Bronchial epithelial cell (primary cell): ENCODE results near the gene ALAS1. TPM values are rescaled to one million over a fixed set of nuclear protein-coding genes. Genes with fewer than 3 reads are reported as not detected.
A peak's percentile ranks its signal among the peaks of the same experiment; 100 is the strongest.
"Not testable (repeated sequence)": the region's sequence is repeated elsewhere in the genome, so short reads cannot be mapped to it uniquely, and the experiment has no call there.

ENCODE experiments used
- DNase-seq: peaks from one replicate; pipeline ENCODE4 v3.0.0-alpha.2; 2010; ENCODE audit warnings: low read depth
- FAIRE-seq: peaks from 2 replicates; lab custom pipeline; 2011; peaks lifted over from hg19 to GRCh38; lab: Jason Lieb, UNC
- H3K27me3 ChIP-seq: 2 replicates; pipeline ENCODE4 v1.5.1; 2011; ENCODE audit warnings: low read length; ENCODE audit not compliant: control insufficient read depth, insufficient read depth
- H3K36me3 ChIP-seq: 2 replicates; pipeline ENCODE4 v1.5.1; 2011; ENCODE audit warnings: low read length; ENCODE audit not compliant: control insufficient read depth, insufficient read depth
- H3K4me3 ChIP-seq: 2 replicates; pipeline ENCODE4 v1.5.1; 2011; ENCODE audit warnings: mild to moderate bottlenecking, low read depth, low read length, control low read depth
- CTCF ChIP-seq: IDR thresholded peaks from 2 replicates; pipeline ENCODE4 v1.5.1; 2011; ENCODE audit warnings: mild to moderate bottlenecking, moderate library complexity, low read length, control low read depth, inconsistent platforms; ENCODE audit not compliant: insufficient read depth, severe bottlenecking
- total RNA-seq: library from RNA; depleted of rRNA; stranded (reverse); fragments of >200 nt; gene quantifications from 2 replicates; pipeline ENCODE4 v1.2.1, GENCODE V29; 2014

The ALAS1 gene
- total RNA-seq = 32.1 and 66.7 TPM in 2 replicates

- H3K36me3 ChIP-seq = peaks cover 6% of the 10 kb centered on the region
- H3K4me3 ChIP-seq = peak within 1 kb of the TSS; percentile 85
- FAIRE-seq = no peak
- H3K27me3 ChIP-seq = peaks cover 2% of the 10 kb centered on the region
- no peak for TF ChIP-seq CTCF
- DNase-seq = peak; percentile 70
Observed at GRCh38 chr3:52197842-52198625, at the start of gene ALAS1. TSS of gene ALAS1 (plus strand) at chr3:52198160. CDS start at chr3:52199242, 1,082 bp downstream.

- DNase-seq (no peak), FAIRE-seq (no peak)
- Histone ChIP-seq H3K36me3 (peaks cover 4% of the 10 kb centered on the region), H3K27me3 (no peaks in the 10 kb centered on the region), H3K4me3 (no peak overlapping the region)
- TF ChIP-seq CTCF = no peak
Observed at GRCh38 chr3:52149021-52149420, 48.9 kb upstream of the ALAS1 start.

- Histone ChIP-seq H3K27me3 (no peaks in the 10 kb centered on the region), H3K4me3 (no peak overlapping the region), H3K36me3 (peaks cover 4% of the 10 kb centered on the region)
- no peak for TF ChIP-seq CTCF
- DNase-seq = no peak
- no peak for FAIRE-seq
Observed at GRCh38 chr3:52149726-52150125, 48.2 kb upstream of the ALAS1 start.

- peak; percentile 13 for FAIRE-seq
- no peaks in the 10 kb centered on the region for H3K27me3 ChIP-seq
- no peak for DNase-seq
- H3K36me3 ChIP-seq = peaks cover 3% of the 10 kb centered on the region
- H3K4me3 ChIP-seq = no peak overlapping the region
- no peak for TF ChIP-seq CTCF
Observed at GRCh38 chr3:52150357-52150756, 47.6 kb upstream of the ALAS1 start.

- no peaks in the 10 kb centered on the region for H3K27me3 ChIP-seq
- no peak for TF ChIP-seq CTCF
- H3K4me3 ChIP-seq = no peak overlapping the region
- DNase-seq (no peak), FAIRE-seq (no peak)
- peaks cover 3% of the 10 kb centered on the region for H3K36me3 ChIP-seq
Observed at GRCh38 chr3:52150860-52151259, 47.1 kb upstream of the ALAS1 start.

GRCh38 chr3:52151991-52152390 is 46.0 kb upstream of the ALAS1 start:
- DNase-seq, H3K36me3 ChIP-seq, H3K4me3 ChIP-seq, H3K27me3 ChIP-seq, FAIRE-seq: not testable (repeated sequence)
